Measurements from ENCODE around the gene PBX3.

The PBX3 gene

GRCh38 chr9:125988479-125989050 lies 241.4 kb downstream of the PBX3 start:
- TF ChIP-seq ZNF274 (IDR thresholded peaks at IDR 0.05; ENCODE audit: low read depth, low read length): no peak

GRCh38 chr9:125989090-125989501 lies 241.9 kb downstream of the PBX3 start:
- no peak for TF ChIP-seq ZNF274 (IDR thresholded peaks at IDR 0.05; ENCODE audit: low read depth, low read length)
- H3K4me3 ChIP-seq (ENCODE audit: low read length): no peak overlapping the region

More at GRCh38 chr9:125988479-125989050, 241.4 kb downstream of the PBX3 start:
- H3K4me3 ChIP-seq (ENCODE audit: low read length): no peak overlapping the region

GRCh38 chr9:125989524-125990180 lies 242.5 kb downstream of the PBX3 start:
- no peak for TF ChIP-seq ZNF274 (IDR thresholded peaks at IDR 0.05; ENCODE audit: low read depth, low read length)
- no peak overlapping the region for H3K4me3 ChIP-seq (ENCODE audit: low read length)

- TF ChIP-seq ZNF274 (IDR thresholded peaks at IDR 0.05; ENCODE audit: low read depth, low read length): no peak
- H3K4me3 ChIP-seq (ENCODE audit: low read length): no peak overlapping the region
Measured at GRCh38 chr9:125990186-125990792, 243.1 kb downstream of the PBX3 start.

- no peak overlapping the region for H3K4me3 ChIP-seq (ENCODE audit: low read length)
- TF ChIP-seq ZNF274 (IDR thresholded peaks at IDR 0.05; ENCODE audit: low read depth, low read length): no peak
Measured at GRCh38 chr9:125990793-125991220, 243.6 kb downstream of the PBX3 start.

GRCh38 chr9:125991886-125992529 lies 244.8 kb downstream of the PBX3 start:
- no peak overlapping the region for H3K4me3 ChIP-seq (ENCODE audit: low read length)
- no peak for TF ChIP-seq ZNF274 (IDR thresholded peaks at IDR 0.05; ENCODE audit: low read depth, low read length)

- H3K4me3 ChIP-seq (ENCODE audit: low read length): no peak overlapping the region
- TF ChIP-seq ZNF274 (IDR thresholded peaks at IDR 0.05; ENCODE audit: low read depth, low read length): no peak
Measured at GRCh38 chr9:125992557-125992956, 245.4 kb downstream of the PBX3 start.

GRCh38 chr9:125993466-125993865 lies 246.3 kb downstream of the PBX3 start:
- no peak for TF ChIP-seq ZNF274 (IDR thresholded peaks at IDR 0.05; ENCODE audit: low read depth, low read length)
- H3K4me3 ChIP-seq (ENCODE audit: low read length): no peak overlapping the region

- TF ChIP-seq ZNF274 (IDR thresholded peaks at IDR 0.05; ENCODE audit: low read depth, low read length): no peak
Measured at GRCh38 chr9:125994066-125994943, 247.1 kb downstream of the PBX3 start.

GRCh38 chr9:125995006-125995405 lies 247.8 kb downstream of the PBX3 start:
- H3K4me3 ChIP-seq (ENCODE audit: low read length): no peak overlapping the region
- TF ChIP-seq ZNF274 (IDR thresholded peaks at IDR 0.05; ENCODE audit: low read depth, low read length): no peak

More at GRCh38 chr9:125994066-125994943, 247.1 kb downstream of the PBX3 start:
- H3K4me3 ChIP-seq (ENCODE audit: low read length): no peak overlapping the region

GRCh38 chr9:125995706-125996105 lies 248.5 kb downstream of the PBX3 start:
- H3K4me3 ChIP-seq (ENCODE audit: low read length): no peak overlapping the region
- TF ChIP-seq ZNF274 (IDR thresholded peaks at IDR 0.05; ENCODE audit: low read depth, low read length): no peak

GRCh38 chr9:125996791-125997190 lies 249.6 kb downstream of the PBX3 start:
- no peak overlapping the region for H3K4me3 ChIP-seq (ENCODE audit: low read length)
- no peak for TF ChIP-seq ZNF274 (IDR thresholded peaks at IDR 0.05; ENCODE audit: low read depth, low read length)

- no peak overlapping the region for H3K4me3 ChIP-seq (ENCODE audit: low read length)
- no peak for TF ChIP-seq ZNF274 (IDR thresholded peaks at IDR 0.05; ENCODE audit: low read depth, low read length)
Measured at GRCh38 chr9:125997196-125997823, 250.1 kb downstream of the PBX3 start.

All from GM08714 (cell line).